ENCODE data around the gene FUNDC2. TPM values are rescaled to one million over a fixed set of nuclear protein-coding genes. Genes with fewer than 3 reads are reported as not detected.

FUNDC2 gene
- total and polyA plus RNA-seq, 2 of the 4 experiments (the other 2 are of a cell fraction): 42.5 to 51.7 TPM

DNA sequence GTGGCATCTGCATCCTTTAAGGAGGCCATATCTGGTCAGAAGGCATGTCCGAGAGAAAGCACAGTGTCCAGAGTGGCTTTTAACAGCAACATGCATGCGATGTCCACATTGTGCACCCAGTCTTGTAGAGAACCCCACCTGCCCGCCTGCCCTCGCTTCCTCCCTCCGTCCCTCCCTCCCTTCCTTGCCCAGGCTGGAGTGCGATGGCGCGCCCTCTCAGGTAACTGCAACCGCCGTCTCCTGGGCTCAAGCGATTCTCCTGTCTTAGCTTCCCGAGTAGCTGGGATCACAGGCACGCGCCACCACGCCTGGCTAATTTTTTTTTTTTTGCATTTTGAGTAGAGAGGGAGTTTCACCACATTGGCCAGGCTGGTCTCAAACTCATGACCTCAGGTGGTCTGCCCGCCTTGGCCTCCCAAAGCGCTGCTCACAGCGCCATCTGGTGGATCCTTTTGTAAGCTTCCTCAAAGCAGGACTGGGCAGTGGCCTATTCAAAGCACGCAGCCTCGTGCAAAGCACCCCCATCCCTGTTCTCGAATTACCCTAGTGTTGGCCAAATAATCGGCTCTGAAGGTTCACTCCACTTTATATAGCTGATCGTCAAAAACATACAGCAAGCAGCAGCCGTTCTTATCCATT is 59.7 kb downstream of the FUNDC2 start:
- H4K8ac ChIP-seq (ENCODE audit: low read depth in 2 of 2, low read length in 2 of 2): no peak overlapping the region
- no peak overlapping the region for H2BK20ac ChIP-seq (ENCODE audit: low read depth, low read length)
- no peak overlapping the region for H3K9ac ChIP-seq (ENCODE audit: low read depth, low read length)
- no peak overlapping the region for H2AK5ac ChIP-seq (ENCODE audit: low read depth, low read length)
- no peak overlapping the region for H3K4me2 ChIP-seq (ENCODE audit: low read depth, low read length)
- H3K36me3 ChIP-seq (ENCODE audit: control insufficient read depth, insufficient read depth, low read length): peaks cover 9% of the 10 kb centered on the region
- H3K27me3 ChIP-seq (ENCODE audit: control insufficient read depth, insufficient read depth, low read length): no peaks in the 10 kb centered on the region
- intact Hi-C loops (cut with micrococcal nuclease) (loop anchor here (1.0 kb wide), 1 partner anchor 105 kb away; no protein-coding TSS in a partner anchor), in situ Hi-C loops (cut with MboI; ENCODE audit: low sequenced_read_pairs) (no loop called here), dilution Hi-C loops (cut with HindIII; ENCODE audit: low sequenced_read_pairs, unreplicated experiment) (no loop called here)
- peak; percentile 12 for DNase-seq
- H3K79me1 ChIP-seq (ENCODE audit: low read depth in 1 of 2, low read length in 2 of 2): no peaks in the 10 kb centered on the region
- no peaks in the 10 kb centered on the region for H4K20me1 ChIP-seq (ENCODE audit: insufficient read depth, low read length)
- no peak overlapping the region for H3K18ac ChIP-seq (ENCODE audit: low read depth, low read length)
- ChIA-PET POLR2A (ENCODE audit: unreplicated experiment) (no interaction called here), CTCF (interaction anchor here (0.6 to 0.8 kb wide), 3 partner anchors 11 to 359 kb away, joined by 3 to 4 read pairs (median 4); no protein-coding TSS in a partner anchor)
- H3K23ac ChIP-seq (ENCODE audit: low read depth, low read length): no peak overlapping the region
- H3K4me3 ChIP-seq (ENCODE audit: insufficient read depth, low read depth, low read length): no peak overlapping the region
- BruUV-seq (replicated peaks): no TSS peak
- peak; percentile 32 for ATAC-seq (ENCODE audit: low read depth)
- H3K9me3 ChIP-seq (ENCODE audit: control insufficient read depth, insufficient read depth, low read length): peaks cover 2% of the 10 kb centered on the region; the same call in 1 of the 2 replicates
- H4K5ac ChIP-seq (ENCODE audit: low read depth, low read length): no peak overlapping the region
- H4K91ac ChIP-seq (ENCODE audit: insufficient read depth, low read depth, low read length): no peak overlapping the region
- H2BK120ac ChIP-seq (ENCODE audit: low read depth, low read length): no peak overlapping the region
- H3K9me1 ChIP-seq (ENCODE audit: insufficient read depth, low read length): no peaks in the 10 kb centered on the region
- peak; percentile 46 for TF ChIP-seq RAD21 (IDR thresholded peaks at IDR 0.05; ENCODE audit: low read length)
- TF ChIP-seq MAFK (IDR thresholded peaks at IDR 0.05; ENCODE audit: low read depth, low read length): no peak
- no peak for TF ChIP-seq MXI1 (IDR thresholded peaks at IDR 0.05; ENCODE audit: borderline replicate concordance, low read depth, low read length)
- TF ChIP-seq, protein P1, sequence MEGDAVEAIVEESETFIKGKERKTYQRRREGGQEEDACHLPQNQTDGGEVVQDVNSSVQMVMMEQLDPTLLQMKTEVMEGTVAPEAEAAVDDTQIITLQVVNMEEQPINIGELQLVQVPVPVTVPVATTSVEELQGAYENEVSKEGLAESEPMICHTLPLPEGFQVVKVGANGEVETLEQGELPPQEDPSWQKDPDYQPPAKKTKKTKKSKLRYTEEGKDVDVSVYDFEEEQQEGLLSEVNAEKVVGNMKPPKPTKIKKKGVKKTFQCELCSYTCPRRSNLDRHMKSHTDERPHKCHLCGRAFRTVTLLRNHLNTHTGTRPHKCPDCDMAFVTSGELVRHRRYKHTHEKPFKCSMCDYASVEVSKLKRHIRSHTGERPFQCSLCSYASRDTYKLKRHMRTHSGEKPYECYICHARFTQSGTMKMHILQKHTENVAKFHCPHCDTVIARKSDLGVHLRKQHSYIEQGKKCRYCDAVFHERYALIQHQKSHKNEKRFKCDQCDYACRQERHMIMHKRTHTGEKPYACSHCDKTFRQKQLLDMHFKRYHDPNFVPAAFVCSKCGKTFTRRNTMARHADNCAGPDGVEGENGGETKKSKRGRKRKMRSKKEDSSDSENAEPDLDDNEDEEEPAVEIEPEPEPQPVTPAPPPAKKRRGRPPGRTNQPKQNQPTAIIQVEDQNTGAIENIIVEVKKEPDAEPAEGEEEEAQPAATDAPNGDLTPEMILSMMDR (conservative IDR thresholded peaks at IDR 0.05; ENCODE audit: low read depth, low read length): peak; percentile 43
- no peak for TF ChIP-seq CHD1 (IDR thresholded peaks at IDR 0.05; ENCODE audit: low read depth, low read length)
- TF ChIP-seq NFE2L2 (IDR thresholded peaks at IDR 0.05; ENCODE audit: low read depth, low read length): no peak
- TF ChIP-seq CEBPB (IDR thresholded peaks at IDR 0.05; ENCODE audit: low read depth, low read length): no peak
- TF ChIP-seq RCOR1 (IDR thresholded peaks at IDR 0.05; ENCODE audit: insufficient replicate concordance, low read length): no peak
- peak; percentile 40 for TF ChIP-seq SMC3 (IDR thresholded peaks at IDR 0.05; ENCODE audit: low read depth, low read length)
- H3K27ac ChIP-seq (ENCODE audit: insufficient read depth, low read length): no peak overlapping the region
- no peak overlapping the region for H3K14ac ChIP-seq (replicated peaks; ENCODE audit: low read depth, low read length)
- H3K56ac ChIP-seq (ENCODE audit: extremely low read depth, insufficient read depth, low read length): no peak overlapping the region
- H3K4me1 ChIP-seq (ENCODE audit: control insufficient read depth, insufficient read depth, low read length): no peaks in the 10 kb centered on the region
- H2BK5ac ChIP-seq (ENCODE audit: low read depth, low read length, poor library complexity, severe bottlenecking): no peak overlapping the region
- no peak overlapping the region for H2AK9ac ChIP-seq (replicated peaks; ENCODE audit: low read depth, low read length, poor library complexity)
- 84% methylated on average over 6 of the region's 24 CpGs; no CpG with 5 or more reads in 1 of the 2 experiments for WGBS, 2 experiments (ENCODE audit: extremely low coverage in 2 of 2, insufficient read length in 1 of 2)
- H3K4ac ChIP-seq (ENCODE audit: low read depth, low read length): no peak overlapping the region
- H2BK15ac ChIP-seq (ENCODE audit: low read depth, low read length): no peak overlapping the region
- H2AFZ ChIP-seq (replicated peaks; ENCODE audit: low read length, poor library complexity): no peak overlapping the region

Data from IMR-90 (cell line).